B cell (primary cell): Measurements from ENCODE around the gene TNIK. TPM values are rescaled to one million over a fixed set of nuclear protein-coding genes. Genes with fewer than 3 reads are reported as not detected.

Experiments used
- ATAC-seq: fragments of 200-7000 bp; cut with Tn5 transposase; one replicate; pipeline ENCODE4 v1.10.0; 2021; ENCODE audit warnings: low read depth, mild to moderate bottlenecking, moderate number of reproducible peaks, moderate library complexity
- CTCF ChIA-PET: fragments of 350-600 bp; sonication (Branson Sonifier 250); formaldehyde crosslinking; loops from one replicate; lab custom pipeline; 2021; ENCODE audit warnings: antibody characterized with exemption, inconsistent platforms; lab: Charles Lee
- POLR2A ChIA-PET: fragments of 350-600 bp; sonication (Branson Sonifier 250); formaldehyde crosslinking; loops from one replicate; lab custom pipeline; 2021; ENCODE audit warnings: antibody characterized with exemption; lab: Charles Lee
- DNase-seq: peaks from one replicate; pipeline ENCODE4 v3.0.0; 2013
- H2AFZ ChIP-seq: 2 replicates; pipeline ENCODE4 v1.6.1; 2012; ENCODE audit warnings: mild to moderate bottlenecking, low read depth, low read length; ENCODE audit not compliant: insufficient read depth, poor library complexity, severe bottlenecking
- H3K27ac ChIP-seq, 2 donors: 1 replicate in 1 of 2; 2 replicates in 1 of 2; pipeline ENCODE4 v1.5.1; 2012 to 2013; ENCODE audit warnings: low read length in 2 of 2, mild to moderate bottlenecking in 2 of 2, moderate library complexity in 1 of 2
- H3K27me3 ChIP-seq, 4 experiments: fragments of 200-600 bp in 1 of 4; sonication (generic) in 1 of 4; replicated peaks in 1 of 4; 1 replicate in 2 of 4; 2 replicates in 2 of 4; pipeline versions ENCODE4 v1.6.1 to v1.7.0; 2013 to 2016; ENCODE audit warnings: low read length in 3 of 4, mild to moderate bottlenecking in 2 of 4, mixed read lengths in 1 of 4, moderate library complexity in 1 of 4; ENCODE audit not compliant: insufficient read depth in 4 of 4, control insufficient read depth in 3 of 4; ENCODE audit errors: control extremely low read depth in 1 of 4
- H3K36me3 ChIP-seq, 2 experiments: replicated peaks in 1 of 2; 1 replicate in 1 of 2; 2 replicates in 1 of 2; pipeline versions ENCODE4 v1.6.1 to v1.7.1; 2013; ENCODE audit warnings: low read length in 1 of 2; ENCODE audit not compliant: insufficient read depth in 2 of 2, control insufficient read depth in 1 of 2; ENCODE audit errors: control extremely low read depth in 1 of 2, extremely low read depth in 1 of 2
- H3K4me1 ChIP-seq, 2 donors: fragments of 200-600 bp in 1 of 2; sonication (generic) in 1 of 2; 1 replicate in 1 of 2; 2 replicates in 1 of 2; pipeline versions ENCODE4 v1.5.1 to v1.6.1; 2013 to 2017; ENCODE audit warnings: low read length in 2 of 2; ENCODE audit not compliant: control insufficient read depth in 2 of 2, insufficient read depth in 2 of 2
- H3K4me2 ChIP-seq: replicated peaks from 2 replicates; pipeline ENCODE3; 2012; ENCODE audit warnings: mild to moderate bottlenecking, low read depth, low read length; ENCODE audit not compliant: poor library complexity, severe bottlenecking
- H3K4me3 ChIP-seq, 5 experiments: fragments of 200-600 bp in 1 of 5; sonication (generic) in 1 of 5; 1 replicate in 3 of 5; 2 replicates in 2 of 5; pipeline versions ENCODE4 v1.5.1 to v1.7.0; 2011 to 2016; ENCODE audit warnings: low read length in 4 of 5, mild to moderate bottlenecking in 4 of 5, low read depth in 2 of 5, control low read depth in 1 of 5, moderate library complexity in 1 of 5; ENCODE audit not compliant: insufficient read depth in 1 of 5; ENCODE audit errors: control extremely low read depth in 1 of 5, extremely low read depth in 1 of 5
- H3K79me2 ChIP-seq: fragments of 200-600 bp; sonication (generic); one replicate; pipeline ENCODE4 v1.6.0; 2016; ENCODE audit warnings: low read length; ENCODE audit not compliant: control insufficient read depth, insufficient read depth
- H3K9ac ChIP-seq: fragments of 200-600 bp; sonication (generic); 2 replicates; pipeline ENCODE4 v1.6.1; 2017; ENCODE audit warnings: mild to moderate bottlenecking, low read length, moderate library complexity
- H3K9me3 ChIP-seq, 3 donors: one replicate each; pipeline versions ENCODE4 v1.6.1 to v1.7.1; 2013; ENCODE audit warnings: low read length in 2 of 3; ENCODE audit not compliant: control insufficient read depth in 2 of 3, insufficient read depth in 1 of 3; ENCODE audit errors: control extremely low read depth in 1 of 3
- H4K20me1 ChIP-seq: 2 replicates; pipeline ENCODE4 v1.6.0; 2012; ENCODE audit warnings: mild to moderate bottlenecking, low read length; ENCODE audit not compliant: insufficient read depth, control insufficient read depth, poor library complexity, severe bottlenecking
- H3K27ac Mint-ChIP-seq: one replicate; pipeline ENCODE4 v1.8.0; 2021; ENCODE audit warnings: mixed read lengths
- H3K27me3 Mint-ChIP-seq: one replicate; pipeline ENCODE4 v1.8.0; 2021; ENCODE audit warnings: mixed read lengths
- H3K4me1 Mint-ChIP-seq: one replicate; pipeline ENCODE4 v1.8.0; 2021; ENCODE audit warnings: mixed read lengths
- H3K4me3 Mint-ChIP-seq: one replicate; pipeline ENCODE4 v1.8.0; 2021; ENCODE audit warnings: mixed read lengths
- H3K9me3 Mint-ChIP-seq: one replicate; pipeline ENCODE4 v1.8.0; 2022; ENCODE audit warnings: mixed read lengths; ENCODE audit not compliant: insufficient read depth
- EZH2 ChIP-seq: IDR thresholded peaks from 2 replicates; pipeline ENCODE4 v1.6.1; 2012; ENCODE audit warnings: borderline replicate concordance, low read depth, mild to moderate bottlenecking, moderate library complexity, low read length; ENCODE audit not compliant: insufficient read depth, poor library complexity, severe bottlenecking
- WGBS: methylation state at CpG from one replicate; pipeline ENCODE4 v1.1.5; 2013; ENCODE audit warnings: missing lambda C conversion rate; ENCODE audit not compliant: insufficient coverage; 5-methylcytosine and 5-hydroxymethylcytosine counted together
- intact Hi-C: fragments of 100-400 bp; cut with micrococcal nuclease; formaldehyde crosslinking; loops from one replicate; pipeline ENCODE4 v1.10.0; 2022
- polyA plus RNA-seq: library from polyadenylated mRNA; depleted of rRNA; stranded (reverse); fragments of >200 nt; gene quantifications from 2 replicates; pipeline ENCODE4 v1.2.3, GENCODE V29; 2012
- total RNA-seq, 2 donors: library from RNA; stranded (reverse); fragments of 120-200 nt in 1 of 2; gene quantifications; 1 replicate in 1 of 2; 2 replicates in 1 of 2; pipeline versions ENCODE4 v1.2.3 to v1.2.4, GENCODE V29; 2013 to 2022
- TF ChIP-seq, protein P1 (sequence below): fragments of 200-600 bp; IDR thresholded peaks from one replicate; pipeline ENCODE4 v1.8.0; 2022; ENCODE audit warnings: antibody characterized with exemption, mild to moderate bottlenecking

TNIK gene
- total and polyA plus RNA-seq, 2 donors (not counting 1 experiment from before 2014, with no cell fraction given) = 0.66 to 7.7 TPM

DNA sequence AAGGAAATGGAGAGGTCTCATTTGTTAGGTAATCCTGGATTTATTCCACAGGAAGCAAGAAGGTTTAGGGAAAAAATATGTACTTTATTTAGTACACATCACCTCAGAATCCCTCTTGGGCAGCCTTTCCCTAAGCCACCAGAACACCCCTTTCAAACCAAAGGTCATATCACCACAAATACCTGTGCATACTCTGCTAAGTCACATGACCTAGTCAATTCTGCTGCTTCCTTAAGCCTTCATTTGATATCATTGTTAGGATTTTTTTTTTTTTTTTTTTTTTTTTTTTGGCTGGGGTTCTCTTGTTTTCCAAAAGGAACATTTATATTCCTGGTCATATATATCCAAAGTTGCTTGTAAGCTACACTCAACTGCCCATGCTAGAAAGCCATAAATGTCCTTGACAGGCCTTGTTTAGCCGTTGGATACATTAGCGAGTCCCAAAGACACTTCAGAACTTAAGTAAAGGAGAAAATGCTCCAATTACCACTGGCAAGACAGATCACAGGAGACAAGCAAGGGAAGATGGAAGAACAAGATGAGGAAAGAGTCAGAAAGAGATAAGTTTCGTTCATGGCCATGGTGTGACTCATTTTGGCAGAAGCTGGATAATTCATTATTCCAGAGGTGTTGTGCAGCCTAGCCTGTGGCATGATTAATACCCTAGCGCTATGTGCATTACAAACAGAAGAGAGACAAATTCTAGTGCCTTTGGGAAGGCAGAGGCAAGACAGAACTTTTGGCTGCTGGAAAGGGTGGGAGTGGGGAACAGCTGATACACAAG is 278.1 kb downstream of the TNIK start:
- Histone ChIP-seq H3K9ac (no peak overlapping the region), H3K4me1 (no peaks in the 10 kb centered on the region), H3K27ac (no peak overlapping the region), H3K27me3 (no peaks in the 10 kb centered on the region), H3K4me2 (no peak overlapping the region), H3K4me3 (no peak overlapping the region), H3K9me3 (no peaks in the 10 kb centered on the region), H3K79me2 (no peaks in the 10 kb centered on the region), H3K36me3 (no peaks in the 10 kb centered on the region), H2AFZ (no peak overlapping the region), H4K20me1 (no peaks in the 10 kb centered on the region)
- ChIA-PET POLR2A (no interaction called here), CTCF (no interaction called here)
- Mint-ChIP-seq H3K4me1 (no peaks in the 10 kb centered on the region), H3K27ac (no peak overlapping the region), H3K4me3 (no peak overlapping the region), H3K9me3 (no peaks in the 10 kb centered on the region), H3K27me3 (no peaks in the 10 kb centered on the region)
- no peak for TF ChIP-seq EZH2
- TF ChIP-seq, protein P1, sequence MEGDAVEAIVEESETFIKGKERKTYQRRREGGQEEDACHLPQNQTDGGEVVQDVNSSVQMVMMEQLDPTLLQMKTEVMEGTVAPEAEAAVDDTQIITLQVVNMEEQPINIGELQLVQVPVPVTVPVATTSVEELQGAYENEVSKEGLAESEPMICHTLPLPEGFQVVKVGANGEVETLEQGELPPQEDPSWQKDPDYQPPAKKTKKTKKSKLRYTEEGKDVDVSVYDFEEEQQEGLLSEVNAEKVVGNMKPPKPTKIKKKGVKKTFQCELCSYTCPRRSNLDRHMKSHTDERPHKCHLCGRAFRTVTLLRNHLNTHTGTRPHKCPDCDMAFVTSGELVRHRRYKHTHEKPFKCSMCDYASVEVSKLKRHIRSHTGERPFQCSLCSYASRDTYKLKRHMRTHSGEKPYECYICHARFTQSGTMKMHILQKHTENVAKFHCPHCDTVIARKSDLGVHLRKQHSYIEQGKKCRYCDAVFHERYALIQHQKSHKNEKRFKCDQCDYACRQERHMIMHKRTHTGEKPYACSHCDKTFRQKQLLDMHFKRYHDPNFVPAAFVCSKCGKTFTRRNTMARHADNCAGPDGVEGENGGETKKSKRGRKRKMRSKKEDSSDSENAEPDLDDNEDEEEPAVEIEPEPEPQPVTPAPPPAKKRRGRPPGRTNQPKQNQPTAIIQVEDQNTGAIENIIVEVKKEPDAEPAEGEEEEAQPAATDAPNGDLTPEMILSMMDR = no peak
- DNase-seq (no peak), ATAC-seq (no peak)
- intact Hi-C loops = no loop called here
- 90% methylated on average over 2 of the region's 4 CpGs for WGBS

DNA sequence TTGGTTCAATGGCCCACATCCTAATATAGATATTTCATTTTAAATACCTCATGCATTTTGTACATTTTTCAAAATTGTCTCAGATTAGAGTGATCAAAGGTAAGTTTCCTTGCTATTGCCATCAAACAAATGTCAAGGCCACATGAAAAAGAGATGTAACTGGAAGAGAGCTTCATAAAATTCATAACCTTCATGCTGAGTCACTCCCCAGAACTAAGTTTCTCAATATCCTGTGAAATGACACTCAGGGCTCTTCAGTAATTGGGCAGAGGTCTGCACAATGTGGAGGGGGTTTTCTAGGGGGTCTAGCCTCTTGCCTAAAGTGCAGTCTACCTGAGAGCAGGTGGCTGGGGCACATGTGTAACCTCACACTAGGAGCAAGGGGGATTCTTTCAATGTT is 281.5 kb downstream of the TNIK start:
- H3K27me3 Mint-ChIP-seq = no peaks in the 10 kb centered on the region
- no peak overlapping the region for H3K9ac ChIP-seq
- H3K4me2 ChIP-seq = no peak overlapping the region
- H3K9me3 ChIP-seq = no peaks in the 10 kb centered on the region
- ChIA-PET POLR2A (no interaction called here), CTCF (no interaction called here)
- no peaks in the 10 kb centered on the region for H3K4me1 ChIP-seq
- no peak overlapping the region for H3K27ac ChIP-seq
- DNase-seq (no peak), ATAC-seq (no peak)
- H3K79me2 ChIP-seq = no peaks in the 10 kb centered on the region
- H3K4me3 ChIP-seq = no peak overlapping the region
- intact Hi-C loops = no loop called here
- H3K36me3 ChIP-seq = no peaks in the 10 kb centered on the region
- H3K4me3 Mint-ChIP-seq = no peak overlapping the region
- H3K4me1 Mint-ChIP-seq = no peaks in the 10 kb centered on the region
- no peaks in the 10 kb centered on the region for H4K20me1 ChIP-seq
- no peak overlapping the region for H2AFZ ChIP-seq
- no peak overlapping the region for H3K27ac Mint-ChIP-seq
- TF ChIP-seq EZH2 = no peak
- TF ChIP-seq, protein P1 = no peak
- no peaks in the 10 kb centered on the region for H3K27me3 ChIP-seq
- no peaks in the 10 kb centered on the region for H3K9me3 Mint-ChIP-seq
